HL-60/S4 (cell line): ENCODE data around the gene TOMM40L.
"Not testable (repeated sequence)": the region's sequence is repeated elsewhere in the genome, so short reads cannot be mapped to it uniquely, and the experiment has no call there.

Source experiments
- in situ Hi-C: fragments of 300-500 bp; cut with MboI; formaldehyde crosslinking; loops from 2 replicates; pipeline ENCODE4 v1.14.3; 2022; ENCODE audit warnings: low sequenced_read_pairs

TOMM40L gene

GRCh38 chr1:161244888-161245287 lies 19.0 kb downstream of the TOMM40L start:
- in situ Hi-C loops = no loop called here

- in situ Hi-C loops = not testable (repeated sequence)
Measured at GRCh38 chr1:161250100-161250499, 24.2 kb downstream of the TOMM40L start.

GRCh38 chr1:161250829-161251228 lies 25.0 kb downstream of the TOMM40L start:
- in situ Hi-C loops = no loop called here

DNA sequence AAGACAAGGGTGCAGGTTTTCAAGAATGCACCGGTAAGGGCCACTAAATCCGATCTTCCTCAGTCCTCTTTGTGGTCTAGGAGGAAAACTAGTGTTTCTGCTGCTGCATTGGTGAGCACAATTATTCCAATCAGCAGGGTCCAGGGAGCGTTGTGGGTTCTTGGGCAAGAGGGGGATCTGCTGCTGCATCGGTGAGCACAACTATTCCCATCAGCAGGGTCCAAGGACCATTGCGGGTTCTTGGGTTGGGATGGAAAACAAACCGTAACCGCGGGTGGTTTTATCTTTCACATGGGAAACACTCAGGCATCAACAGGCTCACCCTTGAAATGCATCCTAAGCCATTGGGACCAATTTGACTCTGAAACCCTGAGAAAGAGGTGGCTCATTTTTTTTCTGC lies 25.7 kb downstream of the TOMM40L start:
- in situ Hi-C loops = no loop called here

DNA sequence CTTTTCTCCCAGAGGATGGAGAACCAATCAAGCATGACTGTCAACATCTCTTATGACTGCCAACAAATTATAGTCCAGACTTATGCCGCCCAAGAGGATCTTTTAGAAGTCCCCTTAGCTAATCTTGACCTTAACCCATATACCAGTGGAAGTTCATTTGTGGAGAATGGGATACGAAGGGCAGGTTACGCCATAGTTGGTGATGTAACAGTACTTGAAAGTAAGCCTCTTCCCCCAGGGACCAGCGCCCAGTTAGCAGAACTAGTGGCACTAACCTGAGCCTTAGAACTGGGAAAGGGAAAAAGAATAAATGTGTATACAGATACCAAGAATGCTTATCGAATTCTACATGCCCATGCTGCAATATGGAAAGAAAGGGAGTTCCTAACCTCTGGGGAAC lies 29.4 kb downstream of the TOMM40L start:
- in situ Hi-C loops = not testable (repeated sequence)

GRCh38 chr1:161255955-161256520 lies 30.2 kb downstream of the TOMM40L start:
- in situ Hi-C loops = not testable (repeated sequence)

- in situ Hi-C loops = not testable (repeated sequence)
Measured at GRCh38 chr1:161257109-161257508, 31.2 kb downstream of the TOMM40L start.

GRCh38 chr1:161258439-161259344 lies 32.8 kb downstream of the TOMM40L start, which contains the start of gene PCP4L1:
PCP4L1 (plus strand) TSS chr1:161258745; CDS start chr1:161258975, 230 bp downstream.
- in situ Hi-C loops = no loop called here

- in situ Hi-C loops = no loop called here
Measured at GRCh38 chr1:161259345-161259702, 33.5 kb downstream of the TOMM40L start.

DNA sequence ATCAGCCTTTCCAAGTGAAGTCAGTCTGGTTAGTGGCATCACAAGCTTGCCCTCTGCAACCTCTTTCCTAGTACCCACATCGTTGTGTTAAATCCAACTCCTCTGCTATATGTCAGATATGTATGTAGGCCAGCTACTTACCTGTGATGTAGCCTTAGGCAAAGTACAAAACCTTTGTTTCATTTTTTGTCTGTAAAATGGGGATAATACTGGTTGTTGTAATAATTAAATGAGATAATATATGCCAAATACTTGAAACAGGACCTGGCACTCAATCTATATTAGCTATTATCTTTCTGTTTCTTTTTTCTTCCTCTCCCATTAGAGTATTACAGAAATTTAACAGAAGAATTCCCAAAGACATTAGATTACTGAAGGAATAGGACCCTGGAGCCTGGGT lies 33.9 kb downstream of the TOMM40L start:
- in situ Hi-C loops = no loop called here

DNA sequence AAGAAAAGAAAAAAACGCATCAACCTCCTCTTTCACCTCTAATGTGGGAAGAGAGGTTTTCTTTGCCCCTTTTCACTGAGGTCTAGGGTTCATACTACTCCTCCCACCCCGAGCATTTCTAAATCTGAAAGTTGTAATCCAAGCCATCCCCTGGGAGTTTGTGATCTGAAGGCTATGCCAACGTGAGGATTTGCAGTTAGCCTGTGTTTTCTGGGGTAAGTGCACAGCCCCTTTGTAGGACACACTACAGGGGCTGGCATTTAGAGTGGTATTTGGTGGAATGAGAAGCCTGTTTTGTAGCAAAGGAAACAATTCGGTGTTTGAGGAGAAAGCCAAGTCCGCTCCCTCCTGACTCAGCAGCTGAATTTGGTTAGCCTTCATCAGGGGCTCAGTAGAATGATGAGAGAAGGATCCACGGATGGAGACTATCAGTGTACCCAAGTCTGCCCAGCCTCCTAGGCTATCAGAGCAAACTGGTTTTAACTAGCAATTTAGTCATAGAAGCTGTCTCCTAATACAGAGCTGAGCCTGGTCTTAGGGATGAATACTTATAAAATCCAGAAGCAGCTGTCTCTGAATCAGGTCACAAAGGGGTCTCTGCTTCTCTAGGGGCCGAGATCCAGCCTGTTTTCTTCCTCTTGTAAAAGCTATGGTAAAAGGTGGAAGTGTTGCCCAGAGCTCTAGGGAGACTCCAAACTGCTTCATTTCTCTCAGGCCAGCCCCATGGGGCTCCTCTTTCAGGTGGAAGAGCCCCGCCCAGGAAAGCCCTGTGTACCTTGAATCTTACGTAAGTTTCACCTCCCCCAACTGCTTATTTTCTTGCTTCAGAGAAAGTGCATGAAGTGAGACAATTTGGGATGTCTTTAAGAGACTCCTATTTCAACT lies 34.8 kb downstream of the TOMM40L start:
- in situ Hi-C loops = no loop called here

GRCh38 chr1:161261261-161262235 lies 35.7 kb downstream of the TOMM40L start:
- in situ Hi-C loops = no loop called here

DNA sequence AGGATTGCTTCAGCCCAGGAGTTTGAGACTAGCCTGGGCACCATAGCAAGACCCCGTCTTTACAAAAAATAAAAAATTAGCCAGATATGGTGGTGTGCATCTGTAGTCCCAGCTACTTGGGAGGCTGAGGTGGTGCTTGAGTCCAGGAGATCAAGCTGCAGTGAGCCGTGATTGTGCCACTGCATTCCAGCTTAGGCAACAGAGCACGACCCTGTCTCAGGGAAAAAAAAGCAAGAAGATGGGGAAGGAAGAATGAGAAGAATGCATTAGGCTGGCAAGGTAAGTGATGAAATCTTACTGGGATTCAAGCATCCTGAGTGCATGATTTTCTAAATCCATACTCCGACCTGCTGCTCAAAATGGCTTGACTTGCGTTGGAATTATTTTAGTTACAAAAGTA lies 39.4 kb downstream of the TOMM40L start:
- in situ Hi-C loops = no loop called here

GRCh38 chr1:161266202-161266601 lies 40.3 kb downstream of the TOMM40L start:
- in situ Hi-C loops = no loop called here

- in situ Hi-C loops = no loop called here
Measured at GRCh38 chr1:161266836-161267235, 41.0 kb downstream of the TOMM40L start.

DNA sequence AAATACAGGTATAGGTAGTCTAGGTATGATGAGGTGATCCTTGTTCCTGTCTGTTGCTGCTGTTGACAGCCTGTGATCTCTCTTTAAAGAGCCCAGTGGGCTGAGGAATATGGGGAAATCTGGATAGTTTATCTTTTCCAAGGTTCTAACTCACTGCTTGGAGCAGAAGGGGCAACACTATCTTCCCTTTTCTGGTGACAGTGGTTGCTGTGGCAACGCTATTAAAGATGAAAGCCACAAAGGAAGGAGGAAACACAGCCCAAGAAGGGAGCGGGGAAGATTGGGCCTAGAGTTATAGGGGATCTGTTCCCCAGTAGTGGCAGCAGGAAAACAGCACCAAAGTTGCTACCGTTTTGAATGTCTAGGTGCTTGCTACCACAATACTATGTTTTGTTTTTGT lies 41.5 kb downstream of the TOMM40L start:
- in situ Hi-C loops = no loop called here

DNA sequence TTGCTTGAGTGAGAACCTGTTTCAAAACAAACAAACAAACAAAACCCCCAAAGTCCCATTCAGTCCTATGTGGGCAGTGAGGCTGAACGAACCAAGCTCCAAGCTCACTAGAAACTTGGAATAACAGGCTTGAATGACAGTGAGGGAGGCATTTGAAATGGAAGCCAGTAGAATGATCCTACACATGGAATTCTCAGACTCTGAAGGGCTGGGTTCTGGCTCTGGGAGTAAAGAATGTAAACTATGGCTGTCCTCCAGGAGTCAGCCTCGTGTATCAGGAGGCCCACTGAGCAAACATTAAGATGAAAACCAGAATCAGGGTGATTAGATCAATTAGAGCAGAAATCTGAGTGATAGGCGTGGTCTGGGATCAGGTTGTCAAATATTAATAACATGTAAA lies 47.5 kb downstream of the TOMM40L start:
- in situ Hi-C loops = no loop called here

GRCh38 chr1:161274874-161275273 lies 49.0 kb downstream of the TOMM40L start:
- in situ Hi-C loops = no loop called here
